Mesendoderm (in vitro differentiated cells): Measurements from ENCODE around the gene C19orf38.
A peak's percentile ranks its signal among the peaks of the same experiment; 100 is the strongest.

Experiments used
- DNase-seq: peaks from one replicate; pipeline ENCODE4 v3.0.0; 2013
- H2AK5ac ChIP-seq: 2 replicates; pipeline ENCODE4 v1.6.1; 2013; ENCODE audit warnings: low read length, inconsistent platforms
- H2BK120ac ChIP-seq: 2 replicates; pipeline ENCODE4 v1.6.1; 2013; ENCODE audit warnings: low read depth, mild to moderate bottlenecking, low read length, moderate library complexity, mixed read lengths
- H2BK15ac ChIP-seq: replicated peaks from 2 replicates; pipeline ENCODE4 v1.6.1; 2013; ENCODE audit warnings: low read depth, mild to moderate bottlenecking, moderate library complexity
- H2BK5ac ChIP-seq: 2 replicates; pipeline ENCODE4 v1.6.1; 2013; ENCODE audit warnings: low read length, inconsistent platforms
- H3K18ac ChIP-seq: 2 replicates; pipeline ENCODE4 v1.6.1; 2013; ENCODE audit warnings: mild to moderate bottlenecking, low read length, mixed read lengths
- H3K23ac ChIP-seq: one replicate; pipeline ENCODE4 v1.6.1; 2013; ENCODE audit warnings: low read length
- H3K27ac ChIP-seq: 2 replicates; pipeline ENCODE4 v1.5.1; 2013; ENCODE audit warnings: low read depth, mild to moderate bottlenecking, inconsistent platforms, low read length, moderate library complexity
- H3K27me3 ChIP-seq: 2 replicates; pipeline ENCODE4 v1.6.1; 2013; ENCODE audit warnings: low read length, control low read depth, mild to moderate bottlenecking, inconsistent platforms; ENCODE audit not compliant: insufficient read depth, poor library complexity
- H3K36me3 ChIP-seq: 2 replicates; pipeline ENCODE4 v1.6.1; 2013; ENCODE audit warnings: low read length, inconsistent platforms; ENCODE audit not compliant: control insufficient read depth, insufficient read depth
- H3K4ac ChIP-seq: one replicate; pipeline ENCODE4 v1.6.1; 2013; ENCODE audit warnings: low read depth, mild to moderate bottlenecking, low read length, moderate library complexity
- H3K4me1 ChIP-seq: 2 replicates; pipeline ENCODE4 v1.6.1; 2013; ENCODE audit warnings: low read depth, low read length, inconsistent platforms; ENCODE audit not compliant: control insufficient read depth
- H3K4me2 ChIP-seq: 2 replicates; pipeline ENCODE4 v1.6.1; 2013; ENCODE audit warnings: low read length
- H3K4me3 ChIP-seq: 2 replicates; pipeline ENCODE4 v1.5.1; 2013; ENCODE audit warnings: mild to moderate bottlenecking, low read length
- H3K56ac ChIP-seq: one replicate; pipeline ENCODE4 v1.6.1; 2013; ENCODE audit warnings: low read length
- H3K79me1 ChIP-seq: 2 replicates; pipeline ENCODE4 v1.6.1; 2013; ENCODE audit warnings: low read length, inconsistent platforms
- H3K79me2 ChIP-seq: 2 replicates; pipeline ENCODE4 v1.6.1; 2013; ENCODE audit warnings: mild to moderate bottlenecking, low read length; ENCODE audit not compliant: control insufficient read depth, insufficient read depth
- H3K9ac ChIP-seq: 2 replicates; pipeline ENCODE4 v1.6.1; 2013; ENCODE audit warnings: low read length, inconsistent platforms
- H4K5ac ChIP-seq: one replicate; pipeline ENCODE4 v1.6.1; 2013; ENCODE audit warnings: low read length
- H4K8ac ChIP-seq: one replicate; pipeline ENCODE4 v1.6.1; 2013; ENCODE audit warnings: low read depth, mild to moderate bottlenecking, control low read depth, low read length, moderate library complexity
- WGBS: extraction: QIAGEN DNeasy Blood & Tissue Kit; methylation state at CpG from one replicate; pipeline ENCODE4 v1.1.7; 2013; ENCODE audit warnings: low lambda C conversion rate, missing lambda C conversion rate; ENCODE audit not compliant: insufficient coverage; ENCODE audit errors: extremely low coverage; 5-methylcytosine and 5-hydroxymethylcytosine counted together

Gene C19orf38

GRCh38 chr19:10812902-10813404 is 35.3 kb upstream of the C19orf38 start:
- no peak overlapping the region for H3K4me3 ChIP-seq
- no peak overlapping the region for H3K4ac ChIP-seq
- H4K5ac ChIP-seq, result no peak overlapping the region
- H3K36me3 ChIP-seq, result peaks cover 3% of the 10 kb centered on the region
- no peaks in the 10 kb centered on the region for H3K27me3 ChIP-seq
- H2BK5ac ChIP-seq, result no peak overlapping the region
- no peak overlapping the region for H2BK120ac ChIP-seq
- no peaks in the 10 kb centered on the region for H3K79me1 ChIP-seq
- peak; percentile 31 for DNase-seq
- H3K56ac ChIP-seq, result no peak overlapping the region
- H3K9ac ChIP-seq, result no peak overlapping the region
- no peak overlapping the region for H2BK15ac ChIP-seq
- H3K4me1 ChIP-seq, result no peaks in the 10 kb centered on the region
- no CpG with 5 or more reads among the region's 9 CpGs for WGBS
- no peak overlapping the region for H2AK5ac ChIP-seq
- no peak overlapping the region for H4K8ac ChIP-seq
- no peaks in the 10 kb centered on the region for H3K79me2 ChIP-seq
- H3K4me2 ChIP-seq, result no peak overlapping the region
- H3K27ac ChIP-seq, result no peak overlapping the region
- no peak overlapping the region for H3K18ac ChIP-seq
- no peak overlapping the region for H3K23ac ChIP-seq

DNA sequence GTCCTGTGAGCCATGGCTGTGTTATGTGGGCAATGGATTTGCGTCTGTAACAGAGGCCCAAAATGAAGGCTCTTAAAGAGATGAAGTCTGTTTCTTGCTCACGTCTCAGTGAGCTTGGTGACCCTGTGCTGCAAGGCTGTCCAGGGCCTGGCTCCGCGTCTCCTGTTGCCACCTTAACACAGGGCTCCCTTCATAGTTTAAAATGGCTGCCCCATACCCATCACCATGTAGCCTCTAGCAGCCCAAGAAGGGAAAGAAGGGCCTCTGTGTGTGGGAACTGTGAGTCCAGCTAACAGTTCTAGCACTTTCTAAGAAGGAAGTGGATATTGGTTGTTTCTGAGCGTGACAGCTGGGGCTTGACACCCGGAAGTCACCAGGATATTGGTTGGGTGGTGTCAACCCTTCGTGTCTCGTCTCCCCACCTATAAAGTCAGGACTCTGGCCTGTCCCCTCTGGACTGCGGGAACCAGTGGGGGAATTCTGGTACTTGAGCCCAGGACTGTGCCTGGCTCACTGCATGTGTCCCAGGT is 33.1 kb upstream of the C19orf38 start:
- no peak for DNase-seq
- Histone ChIP-seq H3K79me2 (no peaks in the 10 kb centered on the region), H2BK120ac (no peak overlapping the region), H3K36me3 (no peaks in the 10 kb centered on the region), H3K27ac (no peak overlapping the region), H2AK5ac (no peak overlapping the region), H3K18ac (no peak overlapping the region), H4K8ac (no peak overlapping the region), H2BK5ac (no peak overlapping the region), H3K79me1 (no peaks in the 10 kb centered on the region), H3K4me2 (no peak overlapping the region), H3K4me1 (no peaks in the 10 kb centered on the region), H3K27me3 (no peaks in the 10 kb centered on the region), H3K4ac (no peak overlapping the region), H3K9ac (no peak overlapping the region), H3K56ac (no peak overlapping the region), H4K5ac (no peak overlapping the region), H3K4me3 (no peak overlapping the region), H3K23ac (no peak overlapping the region), H2BK15ac (no peak overlapping the region)
- no CpG with 5 or more reads among the region's 9 CpGs for WGBS

- H2BK15ac ChIP-seq, result no peak overlapping the region
- no peak overlapping the region for H2BK120ac ChIP-seq
- no peak overlapping the region for H3K4ac ChIP-seq
- no peaks in the 10 kb centered on the region for H3K27me3 ChIP-seq
- H2AK5ac ChIP-seq, result no peak overlapping the region
- H3K18ac ChIP-seq, result no peak overlapping the region
- H3K27ac ChIP-seq, result no peak overlapping the region
- no CpG with 5 or more reads among the region's 21 CpGs for WGBS
- no peak overlapping the region for H3K4me3 ChIP-seq
- DNase-seq, result no peak
- no peak overlapping the region for H3K4me2 ChIP-seq
- no peak overlapping the region for H3K9ac ChIP-seq
- H3K4me1 ChIP-seq, result no peaks in the 10 kb centered on the region
- no peak overlapping the region for H4K8ac ChIP-seq
- no peaks in the 10 kb centered on the region for H3K79me1 ChIP-seq
- H2BK5ac ChIP-seq, result no peak overlapping the region
- no peak overlapping the region for H4K5ac ChIP-seq
- no peak overlapping the region for H3K23ac ChIP-seq
- peak overlapping the region; percentile 3 for H3K56ac ChIP-seq
- no peaks in the 10 kb centered on the region for H3K36me3 ChIP-seq
- no peaks in the 10 kb centered on the region for H3K79me2 ChIP-seq
These were observed 32.1 kb upstream of the C19orf38 start for GRCh38 chr19:10815969-10816644.

DNA sequence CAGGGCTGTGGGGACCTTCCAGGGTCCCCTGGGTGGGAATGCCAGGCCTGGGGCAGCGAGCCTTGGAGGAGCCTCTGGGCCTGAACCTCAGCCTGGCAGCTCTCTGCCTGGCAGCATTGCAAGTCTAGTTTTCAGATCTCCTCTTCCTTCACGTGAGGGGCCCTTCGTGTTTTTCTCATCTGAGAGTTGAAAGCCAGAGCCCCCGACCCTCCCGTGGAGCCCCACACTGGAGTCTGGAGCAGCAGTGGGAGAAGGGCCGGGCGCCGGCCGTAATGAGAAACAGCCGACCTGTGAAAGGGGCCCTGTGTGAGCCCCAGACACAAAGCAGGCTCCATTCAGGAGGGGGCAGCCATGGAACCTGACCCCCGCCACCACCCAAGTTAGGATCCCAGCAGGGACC is 31.5 kb upstream of the C19orf38 start:
- no peaks in the 10 kb centered on the region for H3K79me2 ChIP-seq
- WGBS, result no CpG with 5 or more reads among the region's 11 CpGs
- no peak overlapping the region for H3K18ac ChIP-seq
- no peaks in the 10 kb centered on the region for H3K4me1 ChIP-seq
- no peak overlapping the region for H2BK15ac ChIP-seq
- no peaks in the 10 kb centered on the region for H3K27me3 ChIP-seq
- H4K5ac ChIP-seq, result no peak overlapping the region
- H3K36me3 ChIP-seq, result no peaks in the 10 kb centered on the region
- DNase-seq, result no peak
- no peak overlapping the region for H3K4me3 ChIP-seq
- no peak overlapping the region for H2BK120ac ChIP-seq
- H3K23ac ChIP-seq, result no peak overlapping the region
- H3K4ac ChIP-seq, result no peak overlapping the region
- H3K4me2 ChIP-seq, result no peak overlapping the region
- no peaks in the 10 kb centered on the region for H3K79me1 ChIP-seq
- no peak overlapping the region for H2AK5ac ChIP-seq
- H2BK5ac ChIP-seq, result no peak overlapping the region
- no peak overlapping the region for H3K9ac ChIP-seq
- peak overlapping the region; percentile 3 for H3K56ac ChIP-seq
- H3K27ac ChIP-seq, result no peak overlapping the region
- no peak overlapping the region for H4K8ac ChIP-seq

DNA sequence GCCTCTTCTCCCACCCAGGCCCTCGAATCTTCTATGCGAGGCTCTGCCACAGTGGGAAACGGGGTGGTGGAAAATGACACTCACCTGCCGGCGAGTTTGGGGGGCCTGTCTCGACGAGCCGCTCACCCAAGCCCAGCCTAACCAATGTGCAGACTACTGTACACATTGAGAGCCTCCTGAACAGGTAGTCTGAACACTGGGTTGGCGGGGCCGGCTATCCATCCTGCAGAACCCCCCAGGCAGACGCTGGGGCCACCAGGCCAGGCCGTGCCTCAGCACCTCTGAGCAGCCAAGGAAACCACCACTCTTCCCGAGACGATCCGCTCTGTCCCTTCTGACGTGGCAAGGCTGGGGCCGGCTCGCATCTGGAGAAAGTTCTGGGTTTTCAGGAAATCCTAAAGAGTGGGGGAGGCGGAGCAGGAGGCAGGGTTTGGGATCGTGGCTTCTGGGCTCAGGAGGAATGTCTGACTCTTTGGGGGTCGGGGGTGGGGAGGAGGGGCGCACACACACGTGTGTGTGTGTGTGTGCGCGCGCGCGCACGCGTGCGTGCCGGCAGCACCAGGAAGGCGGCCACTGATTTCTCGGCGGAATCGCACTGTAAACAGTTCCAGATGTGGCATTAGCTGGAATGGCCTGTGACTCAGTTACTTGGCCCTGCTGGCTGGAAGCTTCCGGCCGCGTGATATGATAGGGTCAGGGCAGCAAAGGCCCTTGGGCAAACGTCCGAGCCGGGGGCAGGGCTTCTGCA is 30.8 kb upstream of the C19orf38 start:
- H3K4me3 ChIP-seq, result no peak overlapping the region
- H3K27ac ChIP-seq, result no peak overlapping the region
- no peaks in the 10 kb centered on the region for H3K4me1 ChIP-seq
- no CpG with 5 or more reads among the region's 42 CpGs for WGBS
- H2BK15ac ChIP-seq, result no peak overlapping the region
- H2BK120ac ChIP-seq, result no peak overlapping the region
- H2BK5ac ChIP-seq, result no peak overlapping the region
- H3K18ac ChIP-seq, result no peak overlapping the region
- no peak overlapping the region for H4K8ac ChIP-seq
- no peaks in the 10 kb centered on the region for H3K79me1 ChIP-seq
- H3K27me3 ChIP-seq, result no peaks in the 10 kb centered on the region
- H3K56ac ChIP-seq, result no peak overlapping the region
- H3K9ac ChIP-seq, result no peak overlapping the region
- no peak for DNase-seq
- H3K4ac ChIP-seq, result no peak overlapping the region
- H3K4me2 ChIP-seq, result no peak overlapping the region
- no peaks in the 10 kb centered on the region for H3K36me3 ChIP-seq
- H3K23ac ChIP-seq, result no peak overlapping the region
- H4K5ac ChIP-seq, result no peak overlapping the region
- H2AK5ac ChIP-seq, result no peak overlapping the region
- no peaks in the 10 kb centered on the region for H3K79me2 ChIP-seq
